CD4-positive, alpha-beta memory T cell (primary cell): ENCODE results near the gene PAM. TPM values are rescaled to one million over a fixed set of nuclear protein-coding genes. Genes with fewer than 3 reads are reported as not detected.

ENCODE experiments used
- CTCF ChIA-PET: fragments of 350-600 bp; sonication (Branson Sonifier 250); formaldehyde crosslinking; loops from one replicate; lab custom pipeline; 2021; ENCODE audit warnings: inconsistent platforms; ENCODE audit not compliant: partially characterized antibody; lab: Charles Lee
- POLR2A ChIA-PET: fragments of 350-600 bp; sonication (Branson Sonifier 250); formaldehyde crosslinking; loops from one replicate; lab custom pipeline; 2021; ENCODE audit not compliant: partially characterized antibody; lab: Charles Lee
- DNase-seq, 5 donors: peaks; one replicate each; pipeline versions ENCODE4 v3.0.0 to v3.0.0-alpha.2; 2020 to 2022; ENCODE audit warnings: mixed read lengths in 1 of 5
- H3K27ac ChIP-seq: one replicate; pipeline ENCODE4 v1.7.0; 2013; ENCODE audit warnings: low read depth, low read length
- H3K27me3 ChIP-seq: 2 replicates; pipeline ENCODE4 v1.7.0; 2013; ENCODE audit warnings: mild to moderate bottlenecking, low read length, moderate library complexity; ENCODE audit not compliant: insufficient read depth
- H3K36me3 ChIP-seq: 2 replicates; pipeline ENCODE4 v1.7.0; 2013; ENCODE audit warnings: mild to moderate bottlenecking, low read length, moderate library complexity; ENCODE audit not compliant: insufficient read depth
- H3K4me1 ChIP-seq: 2 replicates; pipeline ENCODE4 v1.7.0; 2013; ENCODE audit warnings: mild to moderate bottlenecking, low read length, moderate library complexity; ENCODE audit not compliant: insufficient read depth
- H3K4me3 ChIP-seq, 2 donors: one replicate each; pipeline ENCODE4 v1.7.0; 2013; ENCODE audit warnings: low read length in 2 of 2, mild to moderate bottlenecking in 1 of 2
- H3K9me3 ChIP-seq, 2 donors: one replicate each; pipeline ENCODE4 v1.7.0; 2013; ENCODE audit warnings: low read length in 2 of 2, control low read depth in 1 of 2; ENCODE audit not compliant: control insufficient read depth in 1 of 2
- H3K27ac Mint-ChIP-seq, 7 donors: one replicate each; pipeline ENCODE4 v1.8.0; 2020 to 2021; ENCODE audit warnings: mixed read lengths in 7 of 7, mild to moderate bottlenecking in 6 of 7, inconsistent platforms in 3 of 7, moderate library complexity in 3 of 7
- H3K27me3 Mint-ChIP-seq, 2 donors: one replicate each; pipeline ENCODE4 v1.8.0; 2020 to 2021; ENCODE audit warnings: mixed read lengths in 2 of 2
- H3K36me3 Mint-ChIP-seq, 2 donors: one replicate each; pipeline ENCODE4 v1.8.0; 2020 to 2021; ENCODE audit warnings: mixed read lengths in 2 of 2, inconsistent platforms in 1 of 2, mild to moderate bottlenecking in 1 of 2
- H3K4me1 Mint-ChIP-seq, 4 donors: one replicate each; pipeline ENCODE4 v1.8.0; 2020 to 2021; ENCODE audit warnings: mixed read lengths in 4 of 4, mild to moderate bottlenecking in 1 of 4
- H3K4me3 Mint-ChIP-seq, 8 donors: one replicate each; pipeline ENCODE4 v1.8.0; 2020 to 2021; ENCODE audit warnings: mixed read lengths in 8 of 8, mild to moderate bottlenecking in 7 of 8, moderate library complexity in 6 of 8, inconsistent platforms in 3 of 8
- H3K9me3 Mint-ChIP-seq, 8 donors: one replicate each; pipeline ENCODE4 v1.8.0; 2020 to 2021; ENCODE audit warnings: mixed read lengths in 8 of 8, mild to moderate bottlenecking in 5 of 8, inconsistent platforms in 3 of 8, moderate library complexity in 1 of 8
- intact Hi-C: fragments of 100-400 bp; cut with micrococcal nuclease; formaldehyde crosslinking; loops from one replicate; pipeline ENCODE4 v1.15.1; 2023
- polyA plus RNA-seq, 2 donors: library from polyadenylated mRNA; unstranded; fragments of 300-500 nt; fragmentation: Illumina TruSeq; gene quantifications; one replicate each; pipeline ENCODE4 v1.2.3, GENCODE V29; 2021
- total RNA-seq, 2 experiments: library from RNA; stranded (reverse); gene quantifications; one replicate each; pipeline ENCODE4 v1.2.3, GENCODE V29; 2021

PAM gene
- total and polyA plus RNA-seq, 4 experiments from 2014 or later: 25.8 to 31.0 (median 28.7) TPM

DNA sequence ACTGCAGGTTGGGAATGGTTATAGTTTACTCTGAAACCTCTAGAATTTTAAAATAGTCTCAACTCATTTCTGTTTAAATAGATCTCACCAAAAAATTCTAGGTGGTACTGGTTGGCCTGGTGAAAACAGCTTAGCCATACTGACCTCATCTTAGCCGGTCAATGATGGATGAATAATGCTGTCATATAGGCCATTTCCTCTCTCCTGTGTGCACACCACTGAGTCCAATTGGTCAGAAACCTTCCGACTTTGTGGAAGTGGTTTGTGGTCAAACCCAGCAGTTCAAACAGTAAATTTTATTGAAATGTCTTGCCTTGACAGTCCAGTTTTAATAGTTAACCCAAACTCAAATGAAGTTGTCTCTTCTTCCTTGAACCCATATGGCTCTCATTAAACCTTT lies 266.2 kb downstream of the PAM start:
- Histone ChIP-seq H3K9me3 (no peaks in the 10 kb centered on the region), H3K4me3 (no peak overlapping the region), H3K36me3 (no peaks in the 10 kb centered on the region), H3K27ac (no peak overlapping the region), H3K4me1 (no peaks in the 10 kb centered on the region), H3K27me3 (no peaks in the 10 kb centered on the region)
- intact Hi-C loops: no loop called here
- no peaks in the 10 kb centered on the region for H3K9me3 Mint-ChIP-seq
- no peaks in the 10 kb centered on the region for H3K27me3 Mint-ChIP-seq
- no peak overlapping the region for H3K4me3 Mint-ChIP-seq
- peaks cover 0 to 3% (median 1%) of the 10 kb centered on the region in 4 donors for H3K4me1 Mint-ChIP-seq
- POLR2A ChIA-PET: no interaction called here
- no peak overlapping the region for H3K27ac Mint-ChIP-seq
- H3K36me3 Mint-ChIP-seq: peaks cover 24 to 33% of the 10 kb centered on the region in 2 donors
- no peak for DNase-seq
- CTCF ChIA-PET: interaction anchor here (1.3 kb wide), 1 partner anchor 340 kb away, joined by 3 read pairs; no protein-coding TSS in a partner anchor

DNA sequence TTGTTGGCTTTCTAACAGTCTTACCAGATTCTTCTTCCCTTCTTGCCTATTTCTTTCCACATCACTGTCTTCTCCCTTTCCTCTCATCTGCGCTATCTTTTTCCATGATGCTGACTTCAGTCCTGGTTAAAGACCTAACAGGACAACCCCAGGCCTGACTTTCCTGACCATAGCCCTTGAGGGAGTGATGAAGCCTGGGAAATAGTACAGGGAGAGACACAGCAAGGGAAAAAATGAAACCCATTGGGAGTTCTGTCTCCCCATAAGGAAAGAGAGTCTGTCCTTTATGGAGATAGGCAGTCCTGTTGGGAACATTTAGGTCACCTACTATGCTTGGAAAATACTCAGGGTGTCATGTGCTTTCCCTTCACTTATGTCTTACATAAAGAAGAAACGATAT lies 272.2 kb downstream of the PAM start:
- no peak overlapping the region for H3K4me3 Mint-ChIP-seq
- POLR2A ChIA-PET: no interaction called here

DNA sequence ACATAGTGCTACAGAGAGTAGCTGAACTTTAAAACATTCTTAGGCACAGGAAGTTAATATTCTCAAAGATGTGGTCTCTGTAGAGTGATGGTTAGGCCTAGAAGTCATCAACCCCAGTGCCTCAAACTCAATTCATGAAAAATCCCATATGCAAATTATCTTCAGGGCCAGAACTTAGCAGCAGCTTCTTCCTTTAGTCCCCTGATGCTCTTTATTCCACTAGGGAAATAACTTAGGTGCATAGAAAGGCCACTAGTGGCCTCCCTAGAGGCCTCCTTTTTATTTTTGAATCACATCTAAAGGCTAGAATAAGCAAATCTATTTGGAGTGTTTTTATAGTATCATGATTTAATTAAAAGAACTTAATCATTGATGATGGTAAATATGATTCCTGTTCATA lies 276.5 kb downstream of the PAM start:
- Histone ChIP-seq H3K9me3 (no peaks in the 10 kb centered on the region), H3K36me3 (no peaks in the 10 kb centered on the region), H3K4me3 (no peak overlapping the region), H3K4me1 (no peaks in the 10 kb centered on the region), H3K27me3 (no peaks in the 10 kb centered on the region), H3K27ac (no peak overlapping the region)
- ChIA-PET CTCF (interaction anchor here (0.7 to 1.3 kb wide), 3 partner anchors 10 to 108 kb away, joined by 3 read pairs; no protein-coding TSS in a partner anchor), POLR2A (no interaction called here)
- Mint-ChIP-seq H3K4me1 (no peaks in the 10 kb centered on the region), H3K27ac (no peak overlapping the region), H3K4me3 (no peak overlapping the region), H3K27me3 (peaks cover 0 to 2% of the 10 kb centered on the region in 2 donors), H3K9me3 (peaks cover 0 to under 1% (median 0%) of the 10 kb centered on the region in 8 donors), H3K36me3 (peaks cover 27 to 30% of the 10 kb centered on the region in 2 donors)
- no peak for DNase-seq
- intact Hi-C loops: no loop called here

More for the DNA sequence above, 272.2 kb downstream of the PAM start:
- CTCF ChIA-PET: interaction anchor here (1.0 to 2.8 kb wide), 2 partner anchors 112 to 345 kb away, joined by 3 to 7 read pairs; no protein-coding TSS in a partner anchor
- no peak overlapping the region for H3K27ac ChIP-seq
- Mint-ChIP-seq H3K36me3 (peaks cover 36 to 47% of the 10 kb centered on the region in 2 donors), H3K9me3 (peaks cover 0 to 2% (median 0%) of the 10 kb centered on the region in 8 donors), H3K27ac (no peak overlapping the region), H3K4me1 (no peaks in the 10 kb centered on the region), H3K27me3 (no peaks in the 10 kb centered on the region)
- no peaks in the 10 kb centered on the region for H3K27me3 ChIP-seq
- no peaks in the 10 kb centered on the region for H3K9me3 ChIP-seq
- H3K4me1 ChIP-seq: no peaks in the 10 kb centered on the region
- H3K4me3 ChIP-seq: no peak overlapping the region
- DNase-seq: no peak
- intact Hi-C loops: no loop called here
- H3K36me3 ChIP-seq: no peaks in the 10 kb centered on the region

DNA sequence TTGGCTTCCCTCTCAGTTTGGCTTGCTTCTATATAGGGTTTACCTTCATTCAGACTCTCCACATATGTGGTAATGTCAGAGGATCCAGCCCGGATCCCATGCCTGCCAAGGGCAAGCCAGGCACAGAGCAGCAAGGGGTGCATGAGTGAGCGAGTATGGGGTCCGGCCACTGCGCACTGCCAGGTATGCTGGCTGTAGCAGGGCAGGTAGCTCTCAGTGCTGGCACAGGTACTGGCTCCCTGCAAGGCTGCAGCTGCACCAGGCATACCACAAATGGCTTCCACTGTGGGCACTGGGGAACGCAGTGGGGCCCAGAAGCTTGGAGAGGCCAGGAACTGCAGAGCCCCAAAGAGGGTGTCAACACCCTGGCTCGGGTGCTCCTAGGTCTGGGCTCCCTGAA lies 278.6 kb downstream of the PAM start:
- no peaks in the 10 kb centered on the region for H3K4me1 Mint-ChIP-seq
- DNase-seq: no peak
- no peaks in the 10 kb centered on the region for H3K9me3 Mint-ChIP-seq
- ChIA-PET CTCF (no interaction called here), POLR2A (no interaction called here)
- H3K27me3 ChIP-seq: no peaks in the 10 kb centered on the region
- peaks cover 0 to 3% of the 10 kb centered on the region in 2 donors for H3K27me3 Mint-ChIP-seq
- no peaks in the 10 kb centered on the region for H3K4me1 ChIP-seq
- intact Hi-C loops: no loop called here
- no peaks in the 10 kb centered on the region for H3K9me3 ChIP-seq
- H3K36me3 Mint-ChIP-seq: peaks cover 13 to 15% of the 10 kb centered on the region in 2 donors
- no peak overlapping the region for H3K4me3 Mint-ChIP-seq
- no peak overlapping the region for H3K27ac ChIP-seq
- H3K27ac Mint-ChIP-seq: no peak overlapping the region
- H3K4me3 ChIP-seq: no peak overlapping the region
- no peaks in the 10 kb centered on the region for H3K36me3 ChIP-seq

DNA sequence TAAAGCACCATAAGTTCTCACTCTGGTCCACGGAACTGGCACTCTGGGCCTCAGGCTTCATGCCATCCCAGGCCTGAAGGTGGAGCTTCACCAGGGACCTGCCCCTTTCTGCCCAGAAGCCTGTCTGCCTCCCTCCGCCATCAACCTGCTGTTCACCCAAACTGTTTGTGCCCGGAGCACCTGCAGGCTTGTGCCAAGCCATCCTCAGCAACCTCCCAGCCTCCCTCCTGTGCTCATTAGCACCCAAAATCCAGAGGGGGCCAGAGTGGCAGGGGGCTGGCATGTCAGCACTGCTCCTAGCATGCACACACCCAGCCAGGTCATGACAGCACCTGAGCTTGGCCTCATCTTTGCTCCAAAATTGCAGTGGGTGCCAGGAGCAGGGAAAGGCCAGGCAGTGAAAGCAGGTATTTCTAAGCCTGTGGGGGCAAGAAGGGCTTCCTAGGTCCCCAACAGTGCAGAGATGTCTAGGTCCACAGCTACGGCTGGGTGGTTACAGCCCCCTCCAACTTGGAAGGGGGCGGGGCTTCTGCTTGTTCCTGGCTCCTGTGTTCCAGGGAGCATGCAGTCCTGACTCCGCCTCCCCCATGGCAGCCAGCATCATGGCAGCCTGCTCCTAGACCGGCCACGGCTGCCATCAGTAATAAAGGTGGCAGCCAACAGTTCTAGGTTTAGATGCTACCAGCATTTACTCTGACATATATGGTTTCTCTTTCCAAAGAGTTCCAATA lies 279.7 kb downstream of the PAM start:
- H3K27me3 ChIP-seq: no peaks in the 10 kb centered on the region
- Mint-ChIP-seq H3K4me3 (no peak overlapping the region), H3K36me3 (peaks cover 7 to 10% of the 10 kb centered on the region in 2 donors), H3K27ac (no peak overlapping the region), H3K4me1 (no peaks in the 10 kb centered on the region), H3K27me3 (peaks cover 0 to 3% of the 10 kb centered on the region in 2 donors), H3K9me3 (no peaks in the 10 kb centered on the region)
- no peak for DNase-seq
- no peak overlapping the region for H3K4me3 ChIP-seq
- ChIA-PET CTCF (interaction anchor here (1.0 kb wide), 1 partner anchor 353 kb away, joined by 3 read pairs; no protein-coding TSS in a partner anchor), POLR2A (no interaction called here)
- H3K36me3 ChIP-seq: no peaks in the 10 kb centered on the region
- H3K27ac ChIP-seq: no peak overlapping the region
- no peaks in the 10 kb centered on the region for H3K4me1 ChIP-seq
- intact Hi-C loops: no loop called here
- no peaks in the 10 kb centered on the region for H3K9me3 ChIP-seq

DNA sequence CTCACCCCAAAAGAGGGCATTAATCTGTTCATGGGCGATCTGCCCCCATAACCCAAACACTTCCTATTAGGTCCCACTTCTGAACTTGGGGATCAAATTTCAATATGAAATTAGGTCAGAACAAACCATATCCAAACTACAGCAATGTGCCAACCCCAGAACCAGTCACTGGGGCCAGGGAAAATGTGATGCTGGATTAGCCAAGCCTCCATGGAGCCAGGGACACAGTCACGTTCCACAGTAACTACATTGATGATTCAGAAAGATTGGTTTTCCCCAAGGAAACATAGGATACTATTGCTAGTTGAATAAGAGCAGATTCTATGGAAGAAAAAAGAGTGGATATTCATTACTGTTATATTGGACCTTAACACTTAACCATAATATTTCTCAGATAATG lies 280.6 kb downstream of the PAM start:
- Histone ChIP-seq H3K36me3 (no peaks in the 10 kb centered on the region), H3K4me1 (no peaks in the 10 kb centered on the region), H3K27ac (no peak overlapping the region), H3K27me3 (no peaks in the 10 kb centered on the region), H3K4me3 (no peak overlapping the region), H3K9me3 (no peaks in the 10 kb centered on the region)
- ChIA-PET CTCF (interaction anchor here (1.0 to 1.5 kb wide), 2 partner anchors 104 to 354 kb away, joined by 3 to 8 read pairs; no protein-coding TSS in a partner anchor), POLR2A (no interaction called here)
- H3K27ac Mint-ChIP-seq: no peak overlapping the region
- peaks cover 7 to 10% of the 10 kb centered on the region in 2 donors for H3K36me3 Mint-ChIP-seq
- peaks cover 0 to 3% of the 10 kb centered on the region in 2 donors for H3K27me3 Mint-ChIP-seq
- no peaks in the 10 kb centered on the region for H3K4me1 Mint-ChIP-seq
- DNase-seq: no peak
- H3K4me3 Mint-ChIP-seq: no peak overlapping the region
- H3K9me3 Mint-ChIP-seq: no peaks in the 10 kb centered on the region
- intact Hi-C loops: no loop called here

DNA sequence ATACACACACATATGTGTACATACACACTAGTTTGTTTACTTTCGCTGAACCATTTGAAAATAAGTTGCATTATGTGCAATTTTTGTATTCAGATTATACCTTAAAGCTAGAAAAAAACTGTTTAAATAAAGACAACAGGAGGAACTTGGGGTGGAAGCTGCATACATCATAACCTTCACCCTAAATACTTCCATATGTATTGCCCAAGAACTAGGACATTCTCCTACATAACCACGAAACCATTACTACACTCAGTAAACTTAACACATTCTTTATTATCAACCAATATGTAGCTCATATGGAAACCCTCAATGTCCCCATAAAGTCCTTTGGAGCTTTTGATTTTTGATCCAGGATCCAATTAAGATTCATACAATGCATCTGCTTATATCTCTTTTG lies 281.5 kb downstream of the PAM start:
- peaks cover 0 to 3% of the 10 kb centered on the region in 2 donors for H3K27me3 Mint-ChIP-seq
- no peak overlapping the region for H3K4me3 Mint-ChIP-seq
- Histone ChIP-seq H3K27ac (no peak overlapping the region), H3K27me3 (no peaks in the 10 kb centered on the region), H3K36me3 (no peaks in the 10 kb centered on the region), H3K4me1 (no peaks in the 10 kb centered on the region), H3K4me3 (no peak overlapping the region), H3K9me3 (no peaks in the 10 kb centered on the region)
- H3K4me1 Mint-ChIP-seq: no peaks in the 10 kb centered on the region
- no peak for DNase-seq
- POLR2A ChIA-PET: no interaction called here
- peaks cover 6 to 7% of the 10 kb centered on the region in 2 donors for H3K36me3 Mint-ChIP-seq
- H3K27ac Mint-ChIP-seq: no peak overlapping the region
- intact Hi-C loops: no loop called here
- CTCF ChIA-PET: interaction anchor here (1.5 kb wide), 1 partner anchor 103 kb away, joined by 8 read pairs; no protein-coding TSS in a partner anchor
- H3K9me3 Mint-ChIP-seq: no peaks in the 10 kb centered on the region
